Mammary epithelial cell (primary cell): ENCODE measurements around the gene DAB2IP.

Experiments used
- EZH2 ChIP-seq: IDR thresholded peaks from 2 replicates; pipeline ENCODE4 v1.6.1; 2012; ENCODE audit warnings: low read length, inconsistent platforms, borderline replicate concordance
- TF ChIP-seq, protein P1 (sequence below), 2 donors: IDR thresholded peaks in 1 of 2; conservative IDR thresholded peaks in 1 of 2; 2 replicates each; pipeline ENCODE4 v1.5.1; 2011 to 2012; ENCODE audit warnings: inconsistent platforms in 2 of 2, low read length in 2 of 2, mild to moderate bottlenecking in 2 of 2, control low read depth in 1 of 2, low read depth in 1 of 2; ENCODE audit not compliant: insufficient read depth in 1 of 2; ENCODE audit errors: extremely low read depth in 1 of 2

DNA sequence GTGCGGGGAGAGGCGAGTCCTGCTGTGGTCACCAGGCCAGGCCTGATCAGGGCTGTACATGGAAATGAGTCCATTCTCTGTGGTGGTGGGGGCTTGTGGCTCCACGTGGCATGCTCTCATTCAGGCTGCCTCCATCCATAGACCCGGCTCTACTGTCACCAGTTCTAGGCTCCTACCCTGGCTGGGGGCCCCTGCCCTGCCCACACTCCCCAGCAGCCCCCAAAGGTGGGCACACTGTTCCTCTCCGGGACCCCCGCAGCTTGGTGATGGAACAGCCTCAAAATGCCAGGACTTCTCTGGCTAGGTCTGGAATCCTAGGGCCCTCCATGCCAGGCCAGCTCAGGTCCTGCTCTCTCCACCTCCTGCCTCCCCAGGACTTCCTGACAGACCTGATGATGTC, 111.7 kb downstream of the DAB2IP start:
- TF ChIP-seq, protein P1, sequence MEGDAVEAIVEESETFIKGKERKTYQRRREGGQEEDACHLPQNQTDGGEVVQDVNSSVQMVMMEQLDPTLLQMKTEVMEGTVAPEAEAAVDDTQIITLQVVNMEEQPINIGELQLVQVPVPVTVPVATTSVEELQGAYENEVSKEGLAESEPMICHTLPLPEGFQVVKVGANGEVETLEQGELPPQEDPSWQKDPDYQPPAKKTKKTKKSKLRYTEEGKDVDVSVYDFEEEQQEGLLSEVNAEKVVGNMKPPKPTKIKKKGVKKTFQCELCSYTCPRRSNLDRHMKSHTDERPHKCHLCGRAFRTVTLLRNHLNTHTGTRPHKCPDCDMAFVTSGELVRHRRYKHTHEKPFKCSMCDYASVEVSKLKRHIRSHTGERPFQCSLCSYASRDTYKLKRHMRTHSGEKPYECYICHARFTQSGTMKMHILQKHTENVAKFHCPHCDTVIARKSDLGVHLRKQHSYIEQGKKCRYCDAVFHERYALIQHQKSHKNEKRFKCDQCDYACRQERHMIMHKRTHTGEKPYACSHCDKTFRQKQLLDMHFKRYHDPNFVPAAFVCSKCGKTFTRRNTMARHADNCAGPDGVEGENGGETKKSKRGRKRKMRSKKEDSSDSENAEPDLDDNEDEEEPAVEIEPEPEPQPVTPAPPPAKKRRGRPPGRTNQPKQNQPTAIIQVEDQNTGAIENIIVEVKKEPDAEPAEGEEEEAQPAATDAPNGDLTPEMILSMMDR (conservative IDR thresholded peaks at IDR 0.05 in 1 of 2, IDR thresholded peaks at IDR 0.05 in 1 of 2; ENCODE audit: extremely low read depth in 1 of 2, insufficient read depth in 1 of 2, low read depth in 1 of 2, low read length in 2 of 2) = no peak
- TF ChIP-seq EZH2 = no peak
